Amniotic epithelial cell (primary cell): ENCODE data around the gene IRF6.

Source experiments
- DNase-seq: peaks from one replicate; pipeline ENCODE4 v3.0.0-alpha.2; 2010; ENCODE audit warnings: low read depth

The IRF6 gene

DNA sequence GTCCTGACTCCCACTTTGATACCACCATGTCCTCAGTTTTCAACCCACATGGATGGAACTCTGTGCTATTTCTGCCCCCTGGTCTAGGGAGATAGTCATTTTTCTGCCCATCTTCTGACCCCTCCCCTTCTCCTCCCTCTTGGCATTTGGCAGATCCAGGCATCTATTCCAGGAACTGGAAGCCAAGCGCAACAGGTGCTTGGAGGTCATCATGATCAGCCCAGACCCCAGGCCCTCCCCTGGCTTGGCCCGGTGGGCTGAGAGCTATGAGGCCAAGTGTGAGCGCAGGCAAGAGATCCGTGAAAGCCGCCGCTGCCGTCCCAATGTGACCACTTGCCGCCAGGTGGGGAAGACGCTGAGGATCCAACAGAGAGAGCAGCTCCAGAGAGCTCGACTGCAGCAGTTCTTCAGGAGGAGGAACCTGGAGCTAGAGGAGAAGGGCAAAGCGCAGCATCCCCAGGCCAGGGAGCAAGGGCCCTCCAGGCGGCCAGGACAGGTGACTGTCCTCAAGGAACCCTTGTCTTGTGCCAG is 46.0 kb downstream of the IRF6 start:
- no peak for DNase-seq

DNA sequence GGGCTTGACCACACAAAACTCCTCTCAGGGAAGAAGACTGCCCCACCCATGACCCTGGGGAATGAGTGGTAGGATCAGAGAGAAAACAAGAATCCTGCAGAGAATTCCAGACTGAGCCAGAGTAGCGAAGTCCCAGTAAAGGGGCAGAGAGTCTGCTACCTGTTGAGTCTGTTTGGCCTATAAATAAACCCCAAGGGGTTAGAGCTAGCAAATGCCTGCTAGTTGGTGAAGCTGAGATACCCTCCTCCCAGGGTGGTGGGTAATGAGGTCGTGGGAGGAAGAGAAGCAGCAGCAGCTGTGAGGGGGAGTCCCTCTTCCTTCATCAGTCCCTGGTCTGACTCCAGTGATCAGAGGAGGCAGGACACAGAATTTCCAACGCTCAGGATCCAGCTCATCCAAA is 47.5 kb downstream of the IRF6 start:
- DNase-seq, result no peak

DNA sequence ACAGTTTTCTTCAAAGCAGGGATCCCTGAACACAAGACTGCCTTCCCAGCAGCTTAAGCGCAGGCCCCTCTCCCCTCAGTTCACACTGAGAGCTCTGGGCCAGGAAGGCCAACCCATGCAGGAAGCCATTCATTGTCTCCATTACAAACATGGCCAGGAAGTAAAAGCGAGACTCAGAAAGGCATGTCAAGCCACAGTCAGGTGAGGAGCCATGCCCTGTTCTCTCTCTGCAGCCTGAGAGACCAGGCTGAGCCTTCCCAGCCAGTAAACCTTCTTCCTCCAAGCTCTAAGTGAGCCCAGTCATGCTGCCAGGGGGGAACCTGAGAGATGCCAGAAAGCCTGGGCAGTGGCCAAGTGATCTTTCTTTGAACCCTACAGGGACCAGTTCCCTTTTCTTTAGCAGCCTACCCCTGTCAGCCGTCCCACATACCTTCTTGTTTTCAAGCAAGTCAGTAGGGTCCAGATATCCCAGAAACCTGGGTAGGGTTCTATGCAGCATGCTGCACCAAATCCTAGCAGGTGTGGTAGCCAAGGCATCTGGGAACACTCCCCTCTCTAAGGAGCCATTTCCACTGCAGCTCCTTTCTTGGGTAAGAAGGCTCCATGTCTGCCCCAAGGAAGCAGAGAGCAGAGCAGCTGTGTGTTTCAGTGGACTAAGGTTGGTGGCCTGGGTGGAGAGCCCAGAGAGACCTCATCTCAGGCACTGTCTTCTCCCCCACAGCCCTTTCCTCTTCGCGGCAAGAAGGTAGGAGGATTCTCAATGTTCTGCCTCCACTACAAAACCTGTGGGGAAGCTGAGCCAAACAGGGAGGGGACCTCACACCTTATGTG is 49.1 kb downstream of the IRF6 start:
- DNase-seq, result no peak

DNA sequence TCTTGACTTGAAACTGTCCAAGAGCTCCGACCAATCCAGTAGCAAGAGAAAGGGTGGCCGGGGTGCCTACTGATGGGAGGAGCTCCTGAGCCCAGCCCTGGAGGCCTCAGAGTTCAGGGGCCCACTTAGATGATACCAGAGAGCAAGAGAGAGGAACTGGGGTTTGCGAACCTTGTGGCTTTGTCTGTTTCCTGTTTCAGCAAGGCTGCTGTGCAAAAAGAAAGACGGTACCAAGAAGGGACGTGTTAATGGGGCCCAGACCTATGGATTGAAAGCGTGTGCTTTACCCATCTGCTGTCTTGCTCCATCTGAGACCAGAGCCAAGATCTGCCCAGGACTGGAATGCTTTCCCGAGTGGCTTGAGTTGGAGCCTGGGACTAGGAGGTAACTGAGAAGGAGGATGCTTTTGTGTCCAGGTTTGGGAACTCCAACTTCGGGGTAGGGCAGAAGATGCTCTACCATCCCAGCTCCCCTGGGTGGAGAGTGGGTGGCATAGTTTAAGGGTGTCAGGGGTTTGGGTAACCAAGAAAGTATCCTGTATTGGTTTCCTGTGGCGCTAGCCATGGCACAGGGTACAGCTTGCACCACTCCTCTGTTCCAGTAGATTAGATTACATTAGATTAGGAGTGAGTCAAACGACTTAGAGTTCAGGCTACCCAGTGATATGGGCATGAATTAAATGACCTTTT is 49.9 kb downstream of the IRF6 start, which contains the start of gene TRAF3IP3:
Gene TRAF3IP3, plus strand, starts transcription at position 128 of the 689 bp plus-strand sequence. CDS start 3,987 bp downstream, outside the sequence.
- DNase-seq, result no peak

DNA sequence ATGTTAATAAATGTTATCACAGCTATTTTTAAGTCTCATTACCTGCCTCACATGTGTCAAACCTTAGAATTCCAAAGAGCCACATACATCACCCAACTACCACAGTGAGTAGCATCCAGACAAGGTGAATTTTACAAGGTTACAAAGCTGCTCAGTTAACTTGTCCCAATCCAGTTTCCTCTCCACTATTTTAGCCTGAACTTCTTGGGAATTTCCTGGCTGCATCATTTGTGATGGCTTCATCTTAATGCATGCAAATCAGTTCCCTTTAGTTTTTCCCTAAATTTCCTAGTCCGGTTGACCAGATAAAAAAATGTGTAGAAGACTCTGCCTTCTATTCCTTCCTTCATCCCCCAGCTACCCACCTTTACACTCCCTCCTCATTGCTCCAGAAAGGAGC is 50.7 kb downstream of the IRF6 start:
- no peak for DNase-seq

DNA sequence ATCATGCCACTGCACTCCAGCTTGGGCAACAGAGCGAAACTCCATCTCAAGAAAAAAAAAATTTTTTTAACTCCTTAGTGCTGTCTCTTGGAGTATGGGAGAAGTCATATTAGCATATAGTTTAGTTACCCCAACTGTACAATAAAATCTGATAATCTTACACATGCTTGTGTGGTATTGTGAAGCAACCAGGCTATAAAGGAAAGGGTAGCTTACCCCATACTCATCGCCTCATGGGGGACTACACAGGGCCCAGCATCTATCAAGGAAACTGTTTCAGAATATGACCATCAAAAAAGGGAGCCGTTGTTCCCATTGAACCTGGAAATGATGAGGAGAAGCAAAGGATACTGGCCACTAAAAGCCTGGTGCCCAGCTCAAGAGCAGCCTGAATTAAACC is 53.1 kb downstream of the IRF6 start:
- no peak for DNase-seq

DNA sequence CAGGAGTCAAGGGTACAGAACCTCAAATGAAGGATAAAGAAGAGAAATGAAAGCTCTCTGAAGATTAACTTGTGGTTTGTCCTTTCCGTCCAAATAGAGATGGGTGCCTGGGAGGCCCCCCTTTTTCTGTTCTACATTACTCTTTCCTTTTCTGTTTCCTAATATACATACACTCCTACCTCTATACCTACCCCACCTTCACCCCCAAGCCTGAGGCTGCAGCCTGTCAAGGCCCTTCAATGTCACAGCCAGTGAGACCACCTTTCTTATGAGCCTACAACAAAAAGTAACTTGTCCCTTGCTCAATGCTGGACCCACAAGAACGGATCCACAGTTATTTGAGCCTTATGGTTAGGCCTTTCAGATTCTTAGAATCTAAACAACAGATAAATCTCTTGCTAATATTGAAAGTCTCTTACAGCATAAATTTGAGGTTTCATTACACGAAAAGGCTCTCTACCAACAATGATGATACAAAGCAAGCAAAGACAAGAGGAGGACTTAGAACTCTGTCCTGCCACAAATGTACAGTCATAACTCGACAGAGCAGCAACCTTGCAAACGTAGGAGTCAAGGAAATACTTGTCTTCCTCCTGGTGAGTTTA is 54.2 kb downstream of the IRF6 start:
- DNase-seq, result no peak

DNA sequence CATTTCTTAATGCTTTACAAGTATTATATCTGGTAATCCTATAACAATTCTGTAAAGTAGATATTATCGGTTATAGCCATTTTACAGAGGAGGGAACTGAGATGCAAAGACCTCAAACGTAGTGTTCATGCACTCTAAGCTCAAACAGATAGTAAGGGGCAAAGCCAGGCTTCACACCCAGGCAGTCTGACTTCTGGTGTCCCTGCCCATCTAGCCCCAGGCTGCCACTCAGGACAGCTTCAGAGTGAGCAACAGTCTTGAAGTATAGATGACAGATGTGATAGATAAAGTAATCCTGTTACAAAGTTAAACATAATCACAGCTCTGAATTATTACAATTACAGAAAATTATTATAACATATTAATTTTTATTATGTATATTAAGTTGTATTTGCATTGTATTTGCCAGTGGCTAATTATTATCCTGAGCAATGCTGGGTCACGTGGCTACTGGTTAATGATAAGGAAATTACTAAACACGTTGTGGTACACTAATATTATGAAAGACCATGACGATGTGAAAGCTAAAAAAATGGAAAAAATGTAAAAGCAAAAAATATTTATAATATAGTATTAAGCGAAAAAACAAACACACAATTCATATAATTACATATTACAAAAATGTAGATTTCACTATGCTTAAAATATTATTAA is 56.1 kb downstream of the IRF6 start:
- no peak for DNase-seq

DNA sequence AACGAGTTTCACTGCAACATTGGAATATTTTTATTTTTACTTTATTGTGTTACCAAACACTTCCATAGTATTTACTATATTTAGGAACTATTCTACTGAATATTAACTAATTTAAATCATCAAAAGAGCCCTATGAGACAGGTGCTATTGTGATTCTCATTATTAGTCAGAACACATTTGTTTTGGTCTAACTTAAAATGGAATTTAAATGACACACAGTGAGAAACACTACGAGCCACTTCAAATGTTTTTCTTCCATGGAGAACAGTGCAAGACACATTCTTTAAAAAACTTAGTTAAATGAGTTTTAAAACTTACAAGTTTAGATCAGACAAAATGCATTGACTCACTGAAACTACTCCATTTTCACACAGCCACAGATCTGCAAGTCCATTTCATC is 56.7 kb downstream of the IRF6 start:
- no peak for DNase-seq

DNA sequence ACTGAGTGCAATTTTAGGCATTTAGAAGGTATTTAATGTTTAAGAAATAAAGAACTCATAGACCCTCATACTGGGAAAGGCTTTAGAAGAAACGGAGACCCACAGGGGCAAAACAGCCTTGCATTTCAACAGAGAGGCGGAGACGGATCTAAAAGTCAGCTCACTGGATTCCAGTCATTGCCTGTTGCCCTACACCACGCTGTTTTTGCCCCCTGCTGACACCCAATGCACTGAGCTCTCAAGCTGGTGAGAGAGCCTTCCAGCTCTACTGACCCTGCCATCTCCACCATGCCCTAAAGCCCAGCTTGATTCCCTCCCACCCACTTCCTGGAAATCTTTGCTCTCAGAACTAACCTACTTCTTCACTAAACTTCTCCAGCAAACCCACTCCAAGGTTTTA is 57.3 kb downstream of the IRF6 start:
- no peak for DNase-seq

DNA sequence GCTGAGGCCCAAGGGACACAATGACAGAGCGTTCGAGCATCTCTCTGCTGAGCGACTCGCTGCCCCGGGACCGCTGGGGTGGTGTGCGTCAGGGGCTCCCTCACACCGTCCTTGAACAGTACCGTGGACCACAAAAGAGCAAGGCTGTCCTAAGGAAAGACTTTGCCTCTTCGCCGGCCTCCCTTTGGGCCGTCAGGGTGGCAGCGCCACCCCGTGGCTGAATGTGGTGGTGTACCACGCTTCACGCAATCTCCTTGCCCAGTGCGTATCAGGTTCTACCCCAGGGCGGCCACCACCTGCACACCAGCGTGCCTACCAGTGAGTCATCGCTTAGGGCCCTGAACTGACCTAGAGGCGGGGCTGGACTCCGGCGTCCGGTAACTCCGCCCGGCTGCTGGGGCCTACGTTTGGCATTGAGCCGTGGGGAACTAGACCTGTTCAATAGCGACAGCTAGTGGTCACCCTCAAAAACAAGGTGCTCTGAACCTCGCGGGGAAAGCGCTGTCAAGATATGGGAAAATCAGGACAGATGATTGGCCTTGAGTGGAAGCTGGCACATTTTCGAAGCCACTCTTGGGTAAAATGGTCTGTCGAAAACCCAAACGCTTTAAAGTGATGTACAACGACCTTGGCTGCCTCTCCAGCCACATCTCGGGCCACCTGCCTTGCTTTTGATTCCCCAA is 58.2 kb downstream of the IRF6 start:
- peak; percentile 95 for DNase-seq

DNA sequence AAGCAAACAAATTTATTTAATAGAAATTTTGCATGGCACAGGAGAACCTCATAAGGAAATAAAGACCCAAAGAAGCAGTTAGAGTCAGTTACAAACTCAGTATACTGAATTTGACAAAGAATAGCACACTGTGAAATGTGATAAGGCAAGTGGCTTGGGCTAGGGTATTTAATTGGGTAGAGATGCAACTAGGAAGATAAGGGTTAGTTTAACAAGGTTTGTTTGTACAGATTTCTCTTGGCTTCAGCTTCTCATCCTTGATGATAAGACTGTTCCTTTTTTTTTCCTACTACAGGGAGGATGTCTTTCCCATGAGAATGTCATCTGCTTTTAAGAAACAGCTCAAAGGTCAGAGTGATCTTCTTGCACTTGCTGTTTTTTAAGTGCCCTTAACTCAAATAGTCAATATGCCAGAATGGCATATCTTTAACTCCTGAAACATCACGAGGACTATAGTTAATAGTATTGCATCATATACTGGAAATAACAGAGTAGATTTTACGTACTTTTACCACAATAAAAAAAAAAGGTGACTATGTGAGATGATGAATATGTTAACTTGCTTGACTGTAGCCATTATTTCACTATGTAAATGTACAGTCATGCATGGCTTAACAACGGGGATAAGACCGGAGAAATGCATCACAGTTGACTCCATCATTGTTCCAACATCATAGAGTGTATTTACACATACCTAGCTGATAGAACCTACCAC is 59.3 kb downstream of the IRF6 start:
- peak; percentile 80 for DNase-seq

DNA sequence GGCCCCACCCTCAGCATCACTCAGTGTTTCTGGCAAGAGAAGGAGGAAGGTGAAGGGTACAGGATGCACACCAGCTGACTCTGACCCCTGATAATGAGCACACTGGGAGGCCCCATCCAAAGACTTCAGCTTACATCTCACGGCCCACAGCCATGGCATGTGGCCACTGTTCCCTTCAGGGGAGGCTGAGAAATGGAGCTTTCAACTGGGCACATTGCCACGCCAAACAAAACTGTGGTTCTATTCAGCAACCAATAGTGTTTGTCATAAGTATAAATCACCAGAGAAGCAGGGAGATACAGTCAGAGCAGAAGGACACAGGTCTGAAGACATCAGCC is 62.8 kb downstream of the IRF6 start:
- DNase-seq, result peak; percentile 40

DNA sequence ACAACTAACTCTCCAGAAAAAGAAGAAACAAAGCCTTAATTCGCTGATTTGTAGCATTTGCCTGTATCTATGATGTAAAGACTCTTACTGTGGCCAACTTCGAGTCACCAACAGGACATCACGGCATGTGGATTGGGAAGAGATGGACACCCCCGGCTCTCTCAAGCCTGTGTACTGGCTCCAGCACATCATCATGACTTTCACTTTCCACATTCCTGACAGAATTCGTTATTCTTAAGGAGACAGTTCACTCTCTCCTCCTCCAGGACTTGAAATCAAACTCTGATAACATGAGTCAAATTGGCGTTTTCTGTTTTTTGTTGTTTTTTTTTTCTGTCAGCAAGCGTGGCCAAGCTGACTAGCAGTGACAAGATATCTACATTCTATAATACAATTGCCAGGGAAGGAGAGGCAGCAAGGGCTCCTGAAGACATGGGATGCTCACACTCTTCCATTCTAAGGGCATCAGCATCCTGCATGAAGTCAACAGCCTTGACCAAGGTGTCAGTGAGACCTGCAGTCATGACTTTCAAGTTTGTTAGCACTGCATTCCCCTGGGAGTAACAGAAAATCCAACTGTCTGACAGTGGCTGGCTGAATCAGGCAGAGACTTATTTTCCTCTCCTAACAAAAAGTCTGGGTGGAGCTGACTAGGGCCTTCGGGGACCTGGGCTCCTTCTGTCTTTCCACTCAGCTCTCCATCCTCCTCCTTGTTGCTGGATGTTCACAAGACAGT is 63.4 kb downstream of the IRF6 start:
- DNase-seq, result peak; percentile 74

DNA sequence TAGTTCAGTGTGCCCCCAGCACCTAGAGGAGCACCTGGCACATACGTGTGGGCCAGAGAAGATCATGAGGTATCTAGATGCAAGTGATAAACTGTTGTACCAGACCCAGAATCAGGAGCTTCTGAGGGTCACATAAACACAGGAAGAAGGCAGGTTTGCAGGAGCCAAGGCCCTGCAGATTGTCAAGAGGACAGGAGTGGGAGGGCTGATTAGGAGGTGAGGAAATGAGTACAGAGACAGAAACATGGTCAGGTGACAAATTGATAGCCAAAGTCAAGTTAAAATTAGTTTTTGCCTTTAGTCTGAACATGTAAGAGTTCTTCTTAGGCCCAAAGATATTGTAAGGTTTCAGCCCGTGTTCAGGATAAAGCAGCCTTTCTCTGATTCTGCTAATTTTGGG is 64.1 kb downstream of the IRF6 start:
- DNase-seq, result no peak

DNA sequence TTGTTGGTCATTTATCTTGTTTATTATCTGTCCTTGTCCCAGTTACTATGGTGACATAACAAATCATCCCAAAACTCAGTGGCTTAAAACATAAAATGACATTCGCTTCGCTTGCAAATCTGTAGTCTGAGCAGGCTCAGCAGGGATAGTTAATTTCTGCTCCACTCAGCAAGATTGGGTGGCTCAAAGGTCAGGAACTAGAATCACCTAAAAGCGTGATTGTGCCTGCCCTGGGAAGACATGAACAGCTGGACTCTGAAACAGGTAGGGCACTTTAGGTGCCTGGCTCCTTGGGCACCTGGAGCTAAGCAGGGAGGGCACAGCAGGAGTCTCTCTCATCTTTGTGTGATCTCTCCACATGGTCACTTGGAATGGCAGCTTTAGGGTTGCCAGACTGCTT is 64.7 kb downstream of the IRF6 start:
- DNase-seq, result no peak

DNA sequence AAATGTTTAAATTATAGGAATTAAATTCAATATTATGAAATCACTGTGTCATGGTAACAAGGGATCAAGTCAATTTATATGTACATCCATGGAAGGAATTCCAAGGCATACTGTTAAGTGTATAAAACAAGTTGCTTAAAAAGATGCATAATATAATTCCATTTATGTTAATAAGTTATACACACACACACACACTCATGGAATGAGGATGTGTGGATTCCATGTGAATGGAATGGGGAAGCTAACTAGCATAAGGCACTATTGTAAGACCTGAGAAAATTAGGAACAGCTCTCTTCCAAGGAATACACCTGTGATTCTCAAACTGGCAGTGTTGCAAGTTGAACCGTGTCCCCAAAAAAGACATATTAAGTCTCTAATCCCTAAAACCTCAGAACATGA is 67.7 kb downstream of the IRF6 start:
- DNase-seq, result no peak

DNA sequence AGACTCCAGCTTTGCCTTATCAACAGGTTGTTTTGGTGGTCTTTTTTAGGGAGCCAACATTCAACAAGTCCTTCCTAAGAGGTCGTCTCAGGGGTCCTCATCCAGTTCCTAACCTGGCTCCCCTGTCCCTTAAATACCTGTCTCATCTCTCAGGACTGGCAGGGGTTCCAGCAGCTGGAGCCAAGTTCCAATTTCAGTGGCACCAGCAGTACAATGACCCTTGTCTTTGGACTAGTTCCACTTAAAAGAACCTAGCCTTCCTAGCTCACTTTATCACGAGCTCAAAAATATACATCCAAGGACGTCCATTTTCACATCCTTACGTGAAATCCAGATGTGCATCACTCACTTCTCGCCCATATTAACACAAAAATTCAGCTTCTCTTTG is 68.8 kb downstream of the IRF6 start:
- no peak for DNase-seq

DNA sequence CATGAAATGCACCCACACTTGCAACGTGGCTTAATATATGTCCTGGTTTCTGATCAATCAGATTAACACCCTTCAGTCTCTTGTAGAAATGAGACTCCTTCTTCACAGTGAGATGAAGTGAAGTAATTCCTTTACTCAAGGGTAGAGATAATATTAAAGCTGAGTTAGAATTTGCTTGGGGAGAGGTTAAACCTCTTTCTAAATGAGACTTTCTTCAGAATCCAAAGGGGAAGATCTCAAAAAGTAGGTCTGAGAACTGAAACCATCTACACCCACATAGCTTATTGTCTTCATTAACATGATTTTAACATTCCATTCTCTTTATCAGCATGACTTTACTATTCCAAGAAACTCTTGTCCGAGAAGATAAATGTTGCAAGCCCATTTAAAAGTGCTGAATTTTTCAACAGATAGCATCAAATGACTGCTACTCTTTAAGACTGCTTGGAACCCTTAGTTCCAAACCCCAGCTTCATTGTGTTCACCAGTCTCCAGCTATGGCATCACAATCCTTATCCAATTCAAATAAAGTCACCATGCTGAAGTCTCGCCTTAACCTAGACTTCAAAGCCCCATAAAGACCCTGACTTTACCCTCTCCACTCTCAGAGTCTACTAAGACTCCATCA is 69.3 kb downstream of the IRF6 start:
- no peak for DNase-seq
